ENCODE measurements around the gene PRSS21.

PRSS21 gene

DNA sequence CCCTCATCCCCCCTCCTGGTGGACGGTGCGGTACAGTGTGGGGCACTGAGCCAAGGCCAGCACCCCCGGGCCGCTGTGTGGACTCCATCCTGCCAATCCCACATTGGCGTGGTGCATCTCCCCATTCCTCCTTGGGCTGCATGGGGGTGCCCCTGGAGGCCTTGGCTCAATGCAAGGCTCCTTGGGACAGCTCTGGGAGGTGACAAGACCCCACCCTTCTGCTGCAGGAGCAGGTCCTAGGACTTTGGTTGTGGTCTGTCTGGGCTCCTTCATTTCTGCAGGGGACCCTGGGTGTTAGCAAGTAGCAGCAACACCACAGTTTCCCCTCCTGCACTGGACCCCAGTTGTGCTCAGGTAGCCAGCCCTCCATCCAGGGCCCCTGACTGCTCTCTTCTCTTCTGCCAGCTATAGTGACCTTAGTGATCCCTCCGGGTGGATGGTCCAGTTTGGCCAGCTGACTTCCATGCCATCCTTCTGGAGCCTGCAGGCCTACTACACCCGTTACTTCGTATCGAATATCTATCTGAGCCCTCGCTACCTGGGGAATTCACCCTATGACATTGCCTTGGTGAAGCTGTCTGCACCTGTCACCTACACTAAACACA is 1.3 kb downstream of the PRSS21 start:
- Histone ChIP-seq H3K4me3 (ENCODE audit: low read length) (no peak overlapping the region), H3K27ac (ENCODE audit: low read depth, low read length) (no peak overlapping the region), H3K79me2 (ENCODE audit: control insufficient read depth, low read length) (no peaks in the 10 kb centered on the region), H3K9me3 (ENCODE audit: control insufficient read depth, insufficient read depth, low read length) (no peaks in the 10 kb centered on the region), H3K9me2 (replicated peaks; ENCODE audit: control insufficient read depth, low read length) (no peaks in the 10 kb centered on the region), H3K27me3 (ENCODE audit: control insufficient read depth, low read length) (no peaks in the 10 kb centered on the region), H4K20me1 (ENCODE audit: control insufficient read depth, insufficient read depth, low read depth, low read length) (no peaks in the 10 kb centered on the region), H3F3A (ENCODE audit: control insufficient read depth, insufficient read depth) (no peaks in the 10 kb centered on the region), H3K4me1 (ENCODE audit: control insufficient read depth, low read length) (no peaks in the 10 kb centered on the region), H3K36me3 (ENCODE audit: control insufficient read depth, low read length) (no peaks in the 10 kb centered on the region), H3K4me2 (ENCODE audit: low read length) (no peak overlapping the region)
- TF ChIP-seq EZH2phosphoT487 (IDR thresholded peaks at IDR 0.05; ENCODE audit: borderline replicate concordance, low read length): no peak
- TF ChIP-seq, protein P1, sequence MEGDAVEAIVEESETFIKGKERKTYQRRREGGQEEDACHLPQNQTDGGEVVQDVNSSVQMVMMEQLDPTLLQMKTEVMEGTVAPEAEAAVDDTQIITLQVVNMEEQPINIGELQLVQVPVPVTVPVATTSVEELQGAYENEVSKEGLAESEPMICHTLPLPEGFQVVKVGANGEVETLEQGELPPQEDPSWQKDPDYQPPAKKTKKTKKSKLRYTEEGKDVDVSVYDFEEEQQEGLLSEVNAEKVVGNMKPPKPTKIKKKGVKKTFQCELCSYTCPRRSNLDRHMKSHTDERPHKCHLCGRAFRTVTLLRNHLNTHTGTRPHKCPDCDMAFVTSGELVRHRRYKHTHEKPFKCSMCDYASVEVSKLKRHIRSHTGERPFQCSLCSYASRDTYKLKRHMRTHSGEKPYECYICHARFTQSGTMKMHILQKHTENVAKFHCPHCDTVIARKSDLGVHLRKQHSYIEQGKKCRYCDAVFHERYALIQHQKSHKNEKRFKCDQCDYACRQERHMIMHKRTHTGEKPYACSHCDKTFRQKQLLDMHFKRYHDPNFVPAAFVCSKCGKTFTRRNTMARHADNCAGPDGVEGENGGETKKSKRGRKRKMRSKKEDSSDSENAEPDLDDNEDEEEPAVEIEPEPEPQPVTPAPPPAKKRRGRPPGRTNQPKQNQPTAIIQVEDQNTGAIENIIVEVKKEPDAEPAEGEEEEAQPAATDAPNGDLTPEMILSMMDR (IDR thresholded peaks at IDR 0.05; ENCODE audit: low read depth, low read length, poor library complexity, severe bottlenecking): no peak

DNA sequence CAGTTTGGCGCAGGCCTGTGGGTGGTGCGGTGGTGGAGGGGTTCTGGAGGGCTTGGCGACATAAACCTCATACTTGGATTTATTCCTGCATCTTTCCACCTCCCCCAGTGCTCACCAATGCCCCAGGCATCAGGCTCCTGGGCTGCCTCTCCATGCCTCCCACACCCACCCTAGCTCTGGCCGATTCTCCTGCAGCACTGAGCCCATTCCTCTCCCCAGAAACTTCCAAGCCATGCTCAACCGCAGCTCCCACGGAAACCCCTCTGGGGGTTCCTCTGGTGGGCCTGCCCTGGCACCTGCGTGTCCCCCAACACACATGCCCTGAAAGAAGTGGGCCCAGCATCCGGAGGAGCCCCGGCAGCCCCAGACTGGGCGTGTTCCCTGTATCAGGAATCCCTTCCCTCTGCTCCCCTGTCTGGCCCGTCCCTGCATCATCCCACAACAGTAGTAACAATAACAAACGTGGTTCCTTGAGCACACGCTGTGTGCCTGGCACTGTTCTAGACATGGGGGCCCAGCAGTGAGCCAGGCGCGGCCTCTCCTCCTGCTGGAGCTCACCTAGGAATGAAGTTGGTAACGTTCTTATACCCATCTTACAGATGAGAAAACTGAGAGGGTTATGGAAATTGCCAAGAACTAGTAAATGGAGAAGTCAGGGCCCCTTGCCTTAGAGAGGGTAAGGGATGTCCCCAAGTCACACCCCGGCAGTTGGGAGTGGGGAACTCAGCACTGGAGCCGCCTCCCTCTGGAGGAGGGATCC is 2.3 kb downstream of the PRSS21 start:
- Histone ChIP-seq H3K27me3 (ENCODE audit: control insufficient read depth, low read length) (no peaks in the 10 kb centered on the region), H3K4me3 (ENCODE audit: low read length) (no peak overlapping the region), H3K9me3 (ENCODE audit: control insufficient read depth, insufficient read depth, low read length) (no peaks in the 10 kb centered on the region), H3F3A (ENCODE audit: control insufficient read depth, insufficient read depth) (no peaks in the 10 kb centered on the region), H3K4me2 (ENCODE audit: low read length) (no peak overlapping the region), H4K20me1 (ENCODE audit: control insufficient read depth, insufficient read depth, low read depth, low read length) (no peaks in the 10 kb centered on the region), H3K79me2 (ENCODE audit: control insufficient read depth, low read length) (no peaks in the 10 kb centered on the region), H3K27ac (ENCODE audit: low read depth, low read length) (no peak overlapping the region), H3K9me2 (replicated peaks; ENCODE audit: control insufficient read depth, low read length) (no peaks in the 10 kb centered on the region), H3K36me3 (ENCODE audit: control insufficient read depth, low read length) (no peaks in the 10 kb centered on the region), H3K4me1 (ENCODE audit: control insufficient read depth, low read length) (no peaks in the 10 kb centered on the region)
- no peak for TF ChIP-seq EZH2phosphoT487 (IDR thresholded peaks at IDR 0.05; ENCODE audit: borderline replicate concordance, low read length)
- TF ChIP-seq, protein P1 (IDR thresholded peaks at IDR 0.05; ENCODE audit: low read depth, low read length, poor library complexity, severe bottlenecking): no peak

DNA sequence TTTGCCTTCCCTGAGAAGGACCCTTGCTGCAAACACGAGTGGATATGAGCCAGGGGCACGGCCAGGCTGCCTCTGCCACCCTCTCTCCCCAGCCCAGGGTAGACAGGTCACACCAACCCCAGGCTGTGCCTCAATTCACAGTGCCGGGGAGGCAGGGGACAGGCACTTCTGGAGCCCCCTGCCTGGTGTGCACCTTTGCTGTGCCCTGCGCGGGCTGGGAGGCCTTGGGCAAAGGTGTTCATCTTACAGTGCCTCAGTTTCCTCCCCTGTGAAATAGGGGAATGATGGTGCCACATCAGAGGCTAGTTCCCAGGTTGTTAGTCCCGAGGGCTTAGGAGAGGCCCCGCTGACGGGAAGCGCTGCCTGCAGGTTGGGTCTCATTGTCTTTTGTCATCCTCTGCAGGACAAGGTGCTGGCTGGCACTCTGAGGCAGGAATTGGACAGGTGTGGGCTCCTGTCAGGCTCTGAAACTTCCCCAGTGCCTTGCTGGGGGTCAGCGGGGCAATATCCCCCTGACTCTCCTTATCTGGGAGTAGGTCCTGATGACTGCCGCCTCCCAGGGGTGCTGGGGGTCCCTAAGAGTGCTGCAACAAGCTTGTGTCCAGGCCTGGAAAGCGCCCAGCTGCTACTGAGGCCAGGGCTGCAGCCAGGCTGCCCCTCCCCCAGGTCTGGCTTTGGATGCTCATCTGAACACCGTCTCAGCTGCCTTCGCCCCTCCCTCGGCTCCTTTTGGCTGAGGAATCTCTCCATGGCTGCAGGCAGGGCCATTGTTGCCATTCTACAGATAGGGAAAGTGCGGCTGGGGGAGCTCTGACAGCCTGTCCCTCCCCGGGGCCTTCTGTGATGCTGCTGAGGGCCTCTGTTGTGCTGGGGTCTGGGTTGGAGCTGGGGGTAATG is 3.1 kb downstream of the PRSS21 start:
- no peaks in the 10 kb centered on the region for H3K9me3 ChIP-seq (ENCODE audit: control insufficient read depth, insufficient read depth, low read length)
- H3K27me3 ChIP-seq (ENCODE audit: control insufficient read depth, low read length): no peaks in the 10 kb centered on the region
- H3K27ac ChIP-seq (ENCODE audit: low read depth, low read length): no peak overlapping the region
- no peaks in the 10 kb centered on the region for H3K4me1 ChIP-seq (ENCODE audit: control insufficient read depth, low read length)
- TF ChIP-seq, protein P1 (IDR thresholded peaks at IDR 0.05; ENCODE audit: low read depth, low read length, poor library complexity, severe bottlenecking): no peak
- TF ChIP-seq EZH2phosphoT487 (IDR thresholded peaks at IDR 0.05; ENCODE audit: borderline replicate concordance, low read length): no peak
- H3F3A ChIP-seq (ENCODE audit: control insufficient read depth, insufficient read depth): no peaks in the 10 kb centered on the region
- H3K9me2 ChIP-seq (replicated peaks; ENCODE audit: control insufficient read depth, low read length): no peaks in the 10 kb centered on the region
- no peak overlapping the region for H3K4me2 ChIP-seq (ENCODE audit: low read length)
- H3K79me2 ChIP-seq (ENCODE audit: control insufficient read depth, low read length): no peaks in the 10 kb centered on the region
- no peaks in the 10 kb centered on the region for H4K20me1 ChIP-seq (ENCODE audit: control insufficient read depth, insufficient read depth, low read depth, low read length)
- H3K4me3 ChIP-seq (ENCODE audit: low read length): no peak overlapping the region
- no peaks in the 10 kb centered on the region for H3K36me3 ChIP-seq (ENCODE audit: control insufficient read depth, low read length)

Data from DOHH2 (cell line).